HG03095 (cell line): ENCODE results near the gene SLC1A3.
"Not testable (repeated sequence)": the region's sequence is repeated elsewhere in the genome, so short reads cannot be mapped to it uniquely, and the experiment has no call there.

ENCODE experiments used
- ATAC-seq: cut with Tn5 transposase; IDR thresholded peaks from one replicate; pipeline ENCODE4 v1.9.1; 2021; ENCODE audit warnings: moderate library complexity; ENCODE audit not compliant: unreplicated experiment

The SLC1A3 gene

DNA sequence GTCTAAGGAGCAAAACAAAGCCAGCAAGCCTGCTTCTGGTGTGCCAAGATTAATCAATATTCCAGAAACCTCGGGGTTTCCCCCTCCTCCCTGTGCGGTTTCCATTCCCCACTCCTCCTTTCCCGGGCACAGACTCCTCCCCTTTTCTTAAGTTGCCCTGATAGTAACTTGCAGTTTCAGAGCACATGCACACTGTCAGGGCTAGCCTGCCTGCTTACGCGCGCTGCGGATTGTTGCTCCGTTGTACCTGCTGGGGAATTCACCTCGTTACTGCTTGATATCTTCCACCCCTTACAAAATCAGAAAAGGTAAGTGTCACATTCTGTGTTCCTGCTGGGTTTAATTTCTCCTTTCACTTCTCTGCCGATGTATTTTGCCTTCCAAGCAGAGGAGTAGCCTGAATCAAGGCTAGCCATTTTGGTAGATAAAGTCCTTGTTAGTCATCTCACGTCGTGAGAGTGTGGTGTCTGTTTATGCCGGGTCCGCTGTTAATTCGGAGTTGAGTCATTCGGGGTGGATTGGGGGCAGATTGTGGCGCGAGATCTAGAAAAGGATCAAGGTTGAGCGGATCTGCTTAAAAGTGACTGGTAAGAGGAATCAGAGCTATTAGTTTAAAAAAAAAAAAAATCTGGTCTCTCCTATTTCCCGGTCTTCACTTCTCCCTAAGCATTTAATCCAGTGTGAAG is at the start of gene SLC1A3:
Gene SLC1A3 (plus strand): TSS at position 179 of the 686 bp plus-strand sequence. CDS start 1,818 bp downstream, outside the sequence.
- peak; percentile 85 for ATAC-seq

DNA sequence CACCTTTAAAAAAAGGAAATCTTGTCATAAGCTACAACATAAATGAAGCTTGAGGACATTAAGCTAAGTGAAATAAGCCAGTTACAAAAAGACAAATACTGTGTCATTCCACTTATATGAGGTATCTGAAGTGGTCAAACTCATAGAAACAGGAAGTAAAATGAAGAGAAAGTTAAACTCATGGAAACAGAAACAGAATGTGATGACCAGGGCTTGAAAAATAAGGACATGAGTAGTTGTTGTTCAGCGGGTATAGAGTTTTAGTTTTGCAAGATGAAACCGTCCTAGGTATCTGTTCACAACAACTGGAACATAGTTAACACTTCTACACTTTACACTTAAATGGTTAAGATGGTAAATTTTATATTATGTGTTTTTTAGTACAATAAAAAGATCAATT is 47.8 kb upstream of the SLC1A3 start:
- ATAC-seq: no peak

DNA sequence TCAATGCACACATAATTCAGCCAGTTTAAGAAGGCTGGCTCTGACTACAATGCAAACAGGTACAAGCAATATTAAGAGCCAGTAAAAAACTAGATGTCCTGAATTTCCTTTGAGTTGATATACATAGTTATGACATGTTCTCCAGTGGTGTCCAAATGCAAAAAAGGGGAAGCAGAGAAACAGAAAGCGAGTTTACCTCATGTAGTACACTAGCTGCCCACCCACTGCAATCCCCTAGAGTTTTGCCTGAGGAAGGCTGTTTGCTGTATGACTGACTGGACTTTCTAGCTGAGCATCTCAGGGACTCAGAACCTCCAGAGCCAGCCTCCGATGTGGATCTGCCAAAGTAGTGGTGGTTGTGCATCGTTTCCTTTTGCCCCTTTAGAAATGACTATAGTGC is 44.8 kb upstream of the SLC1A3 start:
- no peak for ATAC-seq

DNA sequence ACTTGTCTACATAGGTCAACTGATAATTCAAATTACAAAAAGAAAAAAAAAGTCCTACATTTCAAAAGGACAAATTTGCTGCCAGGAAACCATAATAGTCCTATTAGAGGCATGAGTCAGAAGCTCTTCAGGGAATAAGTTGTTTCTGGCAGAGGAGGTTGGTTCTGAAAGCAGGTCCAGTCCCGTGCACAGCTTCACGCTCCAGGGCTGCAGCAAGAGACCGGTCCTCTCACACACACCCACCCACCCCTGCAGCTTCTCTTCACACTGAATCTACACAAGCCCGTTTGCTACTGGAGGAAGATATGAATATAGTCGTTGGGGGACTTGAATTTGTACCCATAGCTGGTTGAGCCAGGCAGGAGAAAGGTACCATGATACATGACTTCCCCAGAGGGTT is 36.9 kb upstream of the SLC1A3 start:
- ATAC-seq: no peak

DNA sequence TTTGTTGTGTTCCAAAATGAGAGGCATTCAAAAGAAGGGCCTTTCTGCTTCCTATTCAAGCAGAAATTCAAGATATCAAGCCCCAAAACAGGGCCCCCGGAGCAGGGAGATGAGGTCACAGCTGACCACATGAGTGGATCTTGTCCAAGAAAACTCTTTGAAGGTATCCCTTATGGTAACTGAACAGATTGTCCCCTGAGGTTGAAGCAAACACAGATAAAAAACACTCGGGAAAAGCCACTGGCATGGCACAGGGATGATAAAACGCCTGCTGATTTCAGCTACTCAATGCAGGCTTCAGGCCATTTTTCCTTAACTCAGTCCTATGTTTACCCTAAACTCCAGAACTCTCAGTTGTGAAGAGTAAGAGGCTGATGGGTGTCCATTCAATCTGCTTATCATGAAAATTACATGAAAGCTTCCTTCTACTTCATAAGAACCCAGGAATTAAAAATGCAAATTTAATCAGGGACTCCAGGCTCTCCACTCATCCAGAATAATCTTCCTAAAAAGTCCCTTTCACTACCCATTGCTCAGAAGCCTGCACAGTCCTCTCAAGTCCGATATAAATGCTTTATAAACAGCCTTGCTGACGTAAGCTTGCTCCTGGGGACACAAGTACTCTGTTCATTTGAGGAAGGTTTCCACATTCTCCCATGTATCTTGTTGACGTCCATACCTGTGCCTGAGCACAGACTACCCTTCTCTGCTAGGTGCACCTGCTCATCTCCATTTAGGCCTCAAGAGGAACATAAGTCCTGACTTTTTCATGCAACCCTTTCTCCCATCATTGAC is 35.9 kb upstream of the SLC1A3 start:
- no peak for ATAC-seq

DNA sequence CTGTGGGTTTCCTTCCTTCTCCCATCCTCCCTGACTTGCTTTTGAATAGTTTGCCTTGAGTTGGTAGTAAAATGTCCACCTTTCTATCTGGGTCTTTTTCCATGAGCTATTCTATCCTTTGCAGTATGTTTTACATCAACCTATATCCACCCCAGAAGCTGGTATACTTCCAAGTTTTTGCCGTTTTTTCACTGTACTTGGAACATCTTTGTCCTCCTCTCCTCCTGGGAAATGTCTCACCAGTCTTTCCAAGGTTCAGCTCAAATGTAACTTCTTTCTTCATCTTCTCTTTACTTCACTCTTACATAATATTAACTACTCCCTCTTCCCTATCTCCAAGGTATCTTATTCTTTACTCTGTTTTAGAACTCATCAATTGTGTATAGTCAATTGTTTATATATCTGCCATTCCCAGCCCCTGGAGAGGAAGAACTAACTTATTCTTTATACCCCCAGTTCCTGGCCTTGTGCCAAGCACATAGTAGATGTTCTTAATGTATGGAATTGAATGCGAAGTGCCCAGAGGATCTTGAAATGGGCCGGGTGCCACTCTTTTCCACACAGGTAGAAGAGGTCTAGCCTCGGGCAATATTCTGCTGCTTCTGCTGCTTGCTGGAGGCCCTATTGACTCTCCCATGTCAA is 34.9 kb upstream of the SLC1A3 start:
- ATAC-seq: no peak

DNA sequence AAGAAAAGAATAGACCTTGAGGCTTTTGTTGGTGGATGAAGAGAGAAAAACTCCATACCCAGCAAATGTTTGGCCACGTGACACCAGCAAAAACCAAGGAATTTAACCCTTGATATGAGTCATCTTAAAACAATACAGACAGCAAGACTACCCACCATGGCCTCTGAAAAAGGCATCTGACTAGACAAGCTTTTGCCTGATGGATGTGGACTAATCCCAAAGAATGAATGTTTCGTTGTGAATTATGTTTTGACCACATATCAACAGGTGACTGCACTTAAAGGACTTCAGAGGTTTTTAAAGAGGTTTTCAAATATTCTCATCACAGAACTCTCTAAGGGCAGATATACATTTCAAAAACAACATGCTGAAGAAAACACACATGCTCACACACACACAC is 33.0 kb upstream of the SLC1A3 start:
- ATAC-seq: no peak

DNA sequence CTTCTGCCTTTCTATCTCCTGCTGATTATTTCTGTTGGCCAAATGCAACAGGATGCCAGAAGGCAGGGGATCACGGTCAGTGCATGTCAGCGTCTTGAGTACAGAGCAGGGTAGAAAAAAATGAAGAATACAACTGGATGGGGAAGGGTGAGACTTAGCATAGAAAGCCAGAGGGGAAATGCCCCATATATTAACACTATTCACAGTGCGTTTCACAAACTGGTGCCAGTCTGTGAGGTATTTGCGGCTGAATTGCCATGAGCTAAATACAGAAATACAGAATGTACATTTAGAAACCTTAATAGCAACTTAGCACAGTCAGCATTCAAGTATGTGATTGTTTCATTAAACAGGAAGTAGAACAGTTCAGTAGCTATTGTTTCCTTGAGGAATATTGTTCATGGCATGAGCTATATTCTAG is 31.0 kb upstream of the SLC1A3 start:
- no peak for ATAC-seq

DNA sequence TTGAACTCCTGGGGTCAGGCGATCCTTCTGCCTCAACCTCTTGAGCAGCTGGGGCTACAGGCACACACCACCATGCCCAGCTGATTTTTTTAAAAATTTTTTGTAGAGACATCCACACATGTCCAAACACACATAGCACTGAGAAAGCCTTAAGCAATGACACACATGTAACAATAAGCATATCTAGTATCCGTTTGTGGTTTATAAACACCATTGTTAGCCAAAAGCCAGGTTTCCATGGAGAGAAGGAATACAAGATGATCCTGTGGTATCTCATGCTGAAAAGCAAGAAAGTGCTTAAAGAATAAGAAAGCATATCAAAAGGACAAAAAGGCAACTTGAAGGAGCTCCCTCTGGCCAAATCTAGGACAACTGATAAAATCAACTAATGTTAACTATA is 29.7 kb upstream of the SLC1A3 start:
- no peak for ATAC-seq

DNA sequence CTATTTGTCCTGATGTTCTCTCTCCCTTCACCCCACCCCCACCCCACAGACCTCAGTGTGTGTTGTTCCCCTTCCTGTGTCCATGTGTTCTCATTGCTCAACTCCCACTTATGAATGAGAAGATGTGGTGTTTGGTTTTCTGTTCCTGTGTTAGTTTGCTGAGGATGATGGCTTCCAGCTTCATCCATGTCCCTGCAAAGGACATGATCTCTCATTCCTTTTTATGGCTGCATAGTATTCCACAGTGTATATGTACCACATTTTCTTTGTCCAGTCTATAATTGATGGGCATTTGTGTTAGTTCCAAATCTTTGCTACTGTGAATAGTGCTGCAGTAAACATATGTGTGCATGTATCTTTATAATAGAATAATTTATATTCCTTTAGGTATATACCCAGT is 26.5 kb upstream of the SLC1A3 start:
- ATAC-seq: not testable (repeated sequence)

DNA sequence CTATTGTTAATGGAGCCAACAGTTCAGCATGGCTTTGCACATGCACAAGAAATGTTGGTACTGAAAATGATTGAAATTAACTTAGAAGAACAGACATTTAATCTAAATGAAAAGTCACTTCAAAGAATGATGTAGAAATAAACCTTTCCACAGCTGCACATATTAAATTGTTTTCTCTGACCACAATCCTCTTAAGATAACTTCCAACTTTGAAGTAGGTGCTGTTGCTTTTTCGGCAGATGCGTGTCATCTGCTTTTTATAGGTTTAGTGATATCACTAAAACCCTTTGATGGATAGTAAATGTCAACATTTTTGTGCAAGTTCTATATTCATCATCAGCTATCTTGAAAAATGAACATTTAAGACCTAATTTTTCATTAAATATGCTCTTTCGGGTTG is 25.3 kb upstream of the SLC1A3 start:
- ATAC-seq: no peak

DNA sequence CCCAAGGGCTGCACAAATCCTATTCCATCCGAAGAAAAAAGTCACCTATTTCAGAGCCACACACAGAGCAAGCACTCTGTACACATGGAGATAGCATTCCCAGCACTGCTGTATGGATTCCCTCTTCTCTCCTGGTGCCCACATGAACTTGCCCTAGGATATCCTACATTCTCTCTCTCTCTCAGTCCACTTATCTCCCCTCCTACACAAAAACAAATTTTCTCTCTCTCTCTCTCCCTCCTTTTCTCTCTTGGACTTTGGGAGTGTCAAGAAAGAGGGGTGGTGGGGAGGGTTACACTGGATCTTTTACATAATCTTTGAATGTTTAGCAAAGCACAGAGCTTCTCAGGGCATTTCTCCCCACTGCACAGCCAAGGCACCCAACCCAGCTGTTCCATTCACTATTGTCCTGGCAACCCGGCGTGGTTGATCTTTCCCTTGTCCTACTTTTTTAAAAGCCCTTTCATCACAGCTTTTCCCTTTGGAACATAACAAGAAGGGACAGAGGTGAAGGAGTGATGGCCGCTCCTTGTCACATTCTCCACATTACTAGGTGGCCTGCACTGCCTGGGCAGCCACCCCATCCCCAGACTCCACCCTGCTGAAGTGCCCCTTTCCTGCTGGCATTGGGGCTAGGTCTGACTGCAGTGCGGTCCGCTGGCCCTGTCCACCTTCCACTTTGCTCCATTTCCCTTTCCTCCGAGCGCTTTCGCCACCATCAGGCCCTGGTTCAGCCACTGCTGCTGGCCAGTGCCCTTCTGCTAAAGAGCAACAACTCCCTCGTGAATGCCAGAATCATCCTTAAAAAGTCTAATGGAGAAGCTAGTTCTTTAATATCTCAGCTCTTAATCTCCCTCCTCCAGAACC is 22.2 kb upstream of the SLC1A3 start:
- ATAC-seq: no peak

DNA sequence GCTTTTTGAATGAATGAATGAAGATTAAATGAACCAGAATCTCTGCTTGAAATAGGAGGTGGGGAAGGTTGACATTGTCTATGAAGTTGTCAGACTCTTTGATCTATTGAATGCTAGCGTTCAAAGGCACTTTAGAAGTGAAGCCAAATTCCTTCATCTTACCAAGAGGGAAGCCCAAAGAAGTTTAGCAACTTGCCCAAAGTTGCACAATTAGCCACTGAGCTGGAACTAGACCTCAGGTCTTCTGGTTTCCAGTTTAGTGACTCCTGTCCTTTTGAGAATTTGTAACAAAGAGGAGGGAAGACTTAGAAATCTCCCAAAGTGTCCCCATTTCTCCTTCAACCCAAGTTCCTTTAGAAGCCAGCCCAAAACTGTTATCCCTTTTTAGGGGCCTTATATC is 20.7 kb upstream of the SLC1A3 start:
- ATAC-seq: no peak

DNA sequence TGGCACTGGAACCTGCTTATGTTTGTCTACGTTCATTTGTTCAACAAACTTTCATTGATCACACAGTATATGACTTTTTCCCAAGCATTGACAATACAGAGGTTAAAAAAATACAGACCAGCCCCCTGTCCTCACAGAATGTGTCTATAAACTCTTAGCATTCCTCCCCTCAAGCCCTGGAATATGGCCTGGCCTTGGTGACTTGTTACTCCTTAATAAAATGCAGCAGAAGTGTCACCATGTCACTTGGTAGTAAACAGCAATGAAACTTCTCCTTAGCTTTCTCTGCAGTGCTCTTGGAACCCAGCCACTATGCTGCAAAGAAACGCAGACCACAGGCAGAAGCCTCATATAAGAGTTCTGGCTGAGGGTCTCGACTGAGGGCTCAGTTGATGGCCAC is 19.1 kb upstream of the SLC1A3 start:
- ATAC-seq: no peak

DNA sequence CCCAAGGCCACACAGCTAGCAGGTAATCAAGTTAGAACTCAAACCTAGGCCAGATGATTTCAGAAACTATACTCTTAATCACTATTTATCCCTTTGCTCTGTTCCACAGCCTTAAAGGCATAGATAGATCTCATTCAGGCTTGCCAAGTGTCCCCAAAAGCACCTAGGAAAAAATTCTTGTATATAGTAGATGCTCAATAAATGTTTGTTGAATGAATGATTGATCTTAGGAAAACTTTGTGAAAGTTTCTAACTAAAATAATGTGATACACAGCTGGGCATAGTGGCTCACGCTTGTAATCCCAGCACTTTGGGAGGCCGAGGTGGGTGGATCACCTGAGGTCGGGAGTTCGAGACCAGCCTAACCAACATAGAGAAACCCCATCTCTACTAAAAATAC is 16.7 kb upstream of the SLC1A3 start:
- not testable (repeated sequence) for ATAC-seq

DNA sequence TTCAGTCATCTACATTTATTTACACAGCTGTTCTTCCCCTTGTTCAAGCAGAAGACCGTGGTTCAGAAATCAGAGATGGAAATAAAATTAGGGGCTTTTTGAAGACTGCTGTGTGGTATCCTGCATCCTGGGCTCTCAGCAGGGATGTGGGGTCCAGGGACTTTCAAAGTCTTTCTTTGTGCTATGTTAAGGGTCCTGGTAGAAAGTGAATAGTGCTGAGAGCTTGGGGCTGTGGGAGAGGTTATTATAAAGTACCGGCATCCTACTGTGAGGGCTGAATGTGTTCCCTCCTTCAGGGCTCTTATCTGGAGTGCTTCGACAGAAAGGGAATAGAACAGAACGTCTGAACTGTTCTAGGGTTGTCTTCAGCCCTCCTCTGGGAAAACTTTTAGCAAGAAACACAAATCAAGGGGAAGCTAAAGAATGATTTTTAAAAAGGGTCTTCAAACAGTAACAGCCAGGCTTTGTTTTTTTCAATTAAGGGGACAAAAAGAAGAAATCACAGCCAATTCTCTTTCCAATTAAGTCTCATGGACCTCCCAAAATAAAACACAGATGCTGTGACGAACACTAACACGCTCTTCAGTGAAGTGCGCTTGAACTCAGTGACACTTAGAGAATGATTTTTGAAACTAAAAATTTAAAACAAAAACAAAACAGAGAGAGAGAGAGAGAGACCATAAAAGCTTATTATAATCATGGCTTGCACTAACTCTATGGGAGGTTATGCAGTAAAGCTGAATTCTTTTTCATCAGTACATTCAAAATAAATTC is 15.7 kb upstream of the SLC1A3 start:
- no peak for ATAC-seq

DNA sequence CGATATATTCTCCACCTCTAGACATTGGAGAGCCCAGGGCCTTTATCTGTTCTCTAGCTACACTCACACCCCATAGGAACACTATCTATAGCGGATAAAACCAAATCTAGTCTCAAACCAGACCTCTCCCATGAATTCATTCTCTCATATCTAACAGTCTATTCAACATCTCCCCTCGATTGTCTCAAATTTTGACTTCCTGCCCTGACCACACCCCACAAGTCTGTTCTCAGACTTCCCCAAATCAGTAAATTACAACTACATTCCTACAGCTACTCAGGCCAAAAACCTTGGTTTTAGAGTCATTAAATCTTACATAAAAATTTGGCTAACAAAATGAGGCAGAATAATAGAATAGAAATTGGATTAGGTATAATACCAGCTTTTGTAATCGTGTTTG is 12.5 kb upstream of the SLC1A3 start:
- ATAC-seq: no peak

DNA sequence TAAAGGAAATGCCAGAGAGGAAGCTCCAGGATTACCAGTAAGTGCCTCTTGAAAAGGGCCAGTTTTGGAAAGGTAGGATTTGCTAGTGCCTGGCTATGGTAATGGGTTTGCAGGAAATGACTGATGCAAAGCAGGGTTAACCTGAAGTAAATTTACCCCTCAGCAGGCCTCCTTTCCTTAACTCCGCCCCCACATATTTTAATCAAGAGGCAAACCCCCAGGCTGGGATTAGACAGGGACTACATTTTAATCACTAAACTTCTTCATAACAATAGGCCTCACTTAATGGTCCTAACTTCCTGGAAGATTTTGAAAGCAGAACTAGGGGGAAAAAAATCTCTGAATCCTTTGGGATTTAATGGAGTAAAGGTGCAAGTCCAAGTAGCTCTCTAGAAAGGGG is 10.2 kb upstream of the SLC1A3 start:
- ATAC-seq: no peak

DNA sequence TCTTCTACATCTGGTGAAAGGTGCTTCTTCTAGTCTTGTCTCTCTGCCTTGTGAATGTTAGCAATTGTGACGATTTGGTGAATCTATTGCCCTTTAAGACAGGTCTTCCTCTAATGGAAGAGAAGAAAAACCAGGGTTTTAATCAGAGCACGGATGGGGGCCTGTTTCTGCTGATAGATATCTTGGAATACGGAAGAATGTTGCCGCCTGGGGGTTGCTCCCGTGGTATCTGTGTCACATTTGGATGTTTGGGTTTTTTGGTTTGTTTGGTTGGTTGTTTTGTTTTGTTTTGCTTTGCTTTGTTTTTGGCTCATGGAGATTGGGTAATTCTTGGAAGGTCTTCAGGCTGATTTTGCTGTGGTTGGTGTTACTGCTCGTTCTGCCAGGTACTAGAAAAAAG is 9.7 kb upstream of the SLC1A3 start:
- no peak for ATAC-seq

DNA sequence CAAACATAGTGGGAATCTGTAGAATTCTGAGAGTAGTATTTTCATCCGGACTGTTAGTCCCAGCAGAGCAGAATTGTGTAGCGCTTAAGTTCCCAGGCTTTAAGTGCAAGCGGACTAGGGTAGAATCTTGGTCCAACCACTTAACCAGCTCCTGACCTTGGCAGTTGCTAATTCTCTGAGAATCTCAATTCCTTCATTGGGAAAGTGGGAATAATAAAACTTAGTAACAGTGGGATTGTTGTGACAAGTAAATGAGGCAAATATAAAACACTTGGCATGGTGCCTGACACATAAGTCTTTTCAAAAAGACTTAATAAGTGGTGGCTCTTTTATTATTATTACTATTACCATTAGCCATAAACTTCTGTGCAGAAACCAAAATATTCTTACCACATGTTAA is 8.4 kb upstream of the SLC1A3 start:
- no peak for ATAC-seq
